ENCODE measurements around the gene MR1.

The MR1 gene

GRCh38 chr1:181062836-181063428, 29.1 kb downstream of the MR1 start:
- no peak for DNase-seq (ENCODE audit: low read depth, low spot score)

GRCh38 chr1:181064011-181064623, 30.3 kb downstream of the MR1 start:
- DNase-seq (ENCODE audit: low read depth, low spot score) = peak; percentile 17

- DNase-seq (ENCODE audit: low read depth, low spot score) = no peak
Measured at GRCh38 chr1:181064702-181065101, 30.9 kb downstream of the MR1 start.

GRCh38 chr1:181073638-181074037, 39.9 kb downstream of the MR1 start:
- DNase-seq (ENCODE audit: low read depth, low spot score) = no peak

- DNase-seq (ENCODE audit: low read depth, low spot score) = no peak
Measured at GRCh38 chr1:181075766-181076350, 42.1 kb downstream of the MR1 start.

GRCh38 chr1:181076852-181077251, 43.1 kb downstream of the MR1 start:
- DNase-seq (ENCODE audit: low read depth, low spot score) = no peak

GRCh38 chr1:181077576-181078242, 43.9 kb downstream of the MR1 start:
- peak; percentile 37 for DNase-seq (ENCODE audit: low read depth, low spot score)

GRCh38 chr1:181079382-181079781, 45.6 kb downstream of the MR1 start:
- no peak for DNase-seq (ENCODE audit: low read depth, low spot score)

GRCh38 chr1:181079920-181080319, 46.1 kb downstream of the MR1 start:
- no peak for DNase-seq (ENCODE audit: low read depth, low spot score)

GRCh38 chr1:181080556-181080955, 46.8 kb downstream of the MR1 start:
- DNase-seq (ENCODE audit: low read depth, low spot score) = no peak

- no peak for DNase-seq (ENCODE audit: low read depth, low spot score)
Measured at GRCh38 chr1:181081395-181081794, 47.6 kb downstream of the MR1 start.

- DNase-seq (ENCODE audit: low read depth, low spot score) = peak; percentile 70
Measured at GRCh38 chr1:181083842-181084605, 50.2 kb downstream of the MR1 start.

GRCh38 chr1:181084606-181084969, 50.8 kb downstream of the MR1 start:
- DNase-seq (ENCODE audit: low read depth, low spot score) = no peak

GRCh38 chr1:181086091-181086490, 52.3 kb downstream of the MR1 start:
- DNase-seq (ENCODE audit: low read depth, low spot score) = no peak

- DNase-seq (ENCODE audit: low read depth, low spot score) = no peak
Measured at GRCh38 chr1:181086926-181087325, 53.1 kb downstream of the MR1 start.

GRCh38 chr1:181087400-181087901, 53.7 kb downstream of the MR1 start:
- no peak for DNase-seq (ENCODE audit: low read depth, low spot score)

- peak; percentile 99 for DNase-seq (ENCODE audit: low read depth, low spot score)
Measured at GRCh38 chr1:181088079-181089016, 54.6 kb downstream of the MR1 start, which contains the start of gene IER5. IER5 (plus strand) TSS chr1:181088700; CDS start chr1:181088903, 203 bp downstream.

- no peak for DNase-seq (ENCODE audit: low read depth, low spot score)
Measured at GRCh38 chr1:181089017-181089675, 55.4 kb downstream of the MR1 start.

- DNase-seq (ENCODE audit: low read depth, low spot score) = peak; percentile 83
Measured at GRCh38 chr1:181089676-181090544, 56.1 kb downstream of the MR1 start.
